SHP77 (cell line): ENCODE results near the gene KCNQ4.

Source experiments
- DNase-seq, 2 experiments: peaks; one replicate each; lab custom pipeline; 2025; lab: John Stamatoyannopoulos, UW

Gene KCNQ4

GRCh38 chr1:40820251-40820797 is 36.7 kb downstream of the KCNQ4 start:
- no peak for DNase-seq

GRCh38 chr1:40820911-40821693 is 37.5 kb downstream of the KCNQ4 start:
- no peak for DNase-seq

GRCh38 chr1:40822890-40823289 is 39.3 kb downstream of the KCNQ4 start:
- no peak for DNase-seq

- no peak for DNase-seq
Measured at GRCh38 chr1:40823345-40823744, 39.8 kb downstream of the KCNQ4 start.

GRCh38 chr1:40823983-40824382 is 40.4 kb downstream of the KCNQ4 start:
- no peak for DNase-seq

GRCh38 chr1:40824591-40825434 is 41.2 kb downstream of the KCNQ4 start:
- no peak for DNase-seq

GRCh38 chr1:40825435-40825788 is 41.8 kb downstream of the KCNQ4 start:
- DNase-seq, result no peak

- DNase-seq, result no peak
Measured at GRCh38 chr1:40825996-40826395, 42.4 kb downstream of the KCNQ4 start.

GRCh38 chr1:40829631-40830245 is 46.2 kb downstream of the KCNQ4 start:
- DNase-seq, result no peak

- DNase-seq, result no peak
Measured at GRCh38 chr1:40830419-40830943, 46.9 kb downstream of the KCNQ4 start.

- DNase-seq, result no peak
Measured at GRCh38 chr1:40831001-40831732, 47.6 kb downstream of the KCNQ4 start.

- no peak for DNase-seq
Measured at GRCh38 chr1:40833979-40834378, 50.4 kb downstream of the KCNQ4 start.

GRCh38 chr1:40834968-40835545 is 51.5 kb downstream of the KCNQ4 start:
- no peak for DNase-seq

GRCh38 chr1:40836283-40836682 is 52.7 kb downstream of the KCNQ4 start:
- no peak for DNase-seq

GRCh38 chr1:40837601-40838000 is 54.0 kb downstream of the KCNQ4 start:
- DNase-seq, result no peak

GRCh38 chr1:40838045-40838979 is 54.7 kb downstream of the KCNQ4 start:
- DNase-seq, result no peak

- DNase-seq, result no peak
Measured at GRCh38 chr1:40838980-40839942, 55.7 kb downstream of the KCNQ4 start.

- DNase-seq, result no peak
Measured at GRCh38 chr1:40839943-40840335, 56.4 kb downstream of the KCNQ4 start.
